ENCODE measurements around the gene PPP6C. TPM values are rescaled to one million over a fixed set of nuclear protein-coding genes. Genes with fewer than 3 reads are reported as not detected.

The PPP6C gene
- polyA plus RNA-seq, 4 donors: 45.3 to 64.6 (median 53.3) TPM

DNA sequence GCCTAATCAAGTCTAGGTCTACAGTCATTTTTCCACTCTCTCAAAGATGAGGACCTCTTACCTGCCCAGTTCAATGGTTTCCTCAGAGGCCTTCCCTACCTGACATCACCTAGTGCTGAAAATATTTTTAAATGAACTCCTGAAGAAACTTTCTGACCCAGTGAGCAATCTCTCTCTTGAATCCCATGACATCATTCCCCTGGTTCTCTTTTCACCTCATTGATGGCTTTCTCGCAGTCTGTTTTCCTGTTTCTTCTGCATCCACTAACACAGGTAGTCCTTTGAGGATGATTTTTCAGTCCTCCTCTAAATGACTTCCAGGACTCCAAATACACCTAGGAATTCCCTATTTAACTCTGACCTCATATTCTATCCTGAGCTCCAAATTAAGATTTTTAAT lies 86.6 kb downstream of the PPP6C start:
- DNase-seq (ENCODE audit: low read depth in 4 of 4, low spot score in 2 of 4): no peak

DNA sequence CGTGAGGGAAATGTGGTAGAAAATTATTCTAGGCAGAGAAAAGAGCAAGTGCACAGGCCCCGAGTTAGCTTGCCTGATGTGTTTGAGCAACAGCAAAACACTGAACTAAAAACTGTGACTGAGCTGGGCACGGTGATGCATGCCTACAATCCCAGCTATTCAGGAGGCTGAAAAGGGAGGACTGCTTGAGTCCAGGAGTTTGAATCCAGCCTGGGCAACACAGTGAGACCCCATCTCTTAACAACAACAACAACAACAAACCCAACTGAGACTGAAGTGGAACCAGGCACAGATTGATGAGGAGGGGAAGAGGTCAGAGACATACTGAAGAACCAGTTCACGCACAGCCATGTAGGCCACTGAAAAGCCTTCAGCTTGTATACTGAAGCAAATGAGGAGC lies 88.8 kb downstream of the PPP6C start:
- no peak for DNase-seq (ENCODE audit: low read depth in 4 of 4, low spot score in 2 of 4)

DNA sequence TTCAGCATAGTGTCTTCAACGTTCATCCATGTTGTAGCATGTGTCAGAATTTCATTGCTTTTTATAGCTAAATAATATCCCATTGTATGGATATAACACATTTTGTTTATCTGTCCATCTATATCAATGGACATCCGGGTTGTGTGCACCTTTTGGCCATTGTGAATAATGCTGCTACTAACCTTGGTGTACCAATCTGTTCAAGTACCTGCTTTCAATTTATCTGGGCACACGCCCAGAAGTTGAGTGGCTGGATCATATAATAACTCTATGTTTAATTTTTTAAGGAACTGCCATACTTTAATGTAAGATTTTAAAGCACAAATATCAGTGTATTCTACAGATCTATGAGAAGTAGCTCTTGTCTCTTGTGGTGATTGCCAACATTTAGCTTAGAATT lies 89.8 kb downstream of the PPP6C start:
- no peak for DNase-seq (ENCODE audit: low read depth in 4 of 4, low spot score in 2 of 4)

Other genes with a start within 250 kb of the PPP6C start
- 10 to 100 TPM; 14.3 to 17.8 (median 16.5) TPM for gene GOLGA1, start 248.7 kb downstream of the PPP6C start, polyA plus RNA-seq (ENCODE audit: insufficient read length in 4 of 4)
- gene SCAI, start 46.3 kb downstream of the PPP6C start, polyA plus RNA-seq (ENCODE audit: insufficient read length in 4 of 4): 10 to 100 TPM in 3 of 4 donors, 1 to 10 TPM in 1; 6.7 to 15.7 (median 12.9) TPM
- gene RABEPK, start 10.7 kb upstream of the PPP6C start, polyA plus RNA-seq (ENCODE audit: insufficient read length in 4 of 4): 10 to 100 TPM; 20.5 to 23.0 (median 21.8) TPM
- 100 to 1,000 TPM; 352 to 413 (median 375) TPM for gene HSPA5, start 51.5 kb upstream of the PPP6C start, polyA plus RNA-seq (ENCODE audit: insufficient read length in 4 of 4)
- gene GAPVD1, start 72.0 kb upstream of the PPP6C start, polyA plus RNA-seq (ENCODE audit: insufficient read length in 4 of 4): 10 to 100 TPM; 23.2 to 38.2 (median 31.7) TPM

Measured in left renal cortex interstitium (tissue), 4 donors.